A673 (cell line): Measurements from ENCODE around the gene PTPN1.

ENCODE experiments used
- CTCF ChIP-seq: fragments of 300-800, 200-600 bp; sonication (generic); conservative IDR thresholded peaks from 2 replicates; pipeline ENCODE4 v1.5.1; 2017; ENCODE audit warnings: low read depth, mild to moderate bottlenecking, antibody characterized with exemption, low read length, moderate library complexity, mixed read lengths
- EZH2 ChIP-seq: fragments of 200-600 bp; sonication (generic); IDR thresholded peaks from 2 replicates; pipeline ENCODE4 v1.6.1; 2017; ENCODE audit warnings: borderline replicate concordance, low read depth, mild to moderate bottlenecking, mixed read lengths, antibody characterized with exemption, low read length; ENCODE audit not compliant: poor library complexity, severe bottlenecking

DNA sequence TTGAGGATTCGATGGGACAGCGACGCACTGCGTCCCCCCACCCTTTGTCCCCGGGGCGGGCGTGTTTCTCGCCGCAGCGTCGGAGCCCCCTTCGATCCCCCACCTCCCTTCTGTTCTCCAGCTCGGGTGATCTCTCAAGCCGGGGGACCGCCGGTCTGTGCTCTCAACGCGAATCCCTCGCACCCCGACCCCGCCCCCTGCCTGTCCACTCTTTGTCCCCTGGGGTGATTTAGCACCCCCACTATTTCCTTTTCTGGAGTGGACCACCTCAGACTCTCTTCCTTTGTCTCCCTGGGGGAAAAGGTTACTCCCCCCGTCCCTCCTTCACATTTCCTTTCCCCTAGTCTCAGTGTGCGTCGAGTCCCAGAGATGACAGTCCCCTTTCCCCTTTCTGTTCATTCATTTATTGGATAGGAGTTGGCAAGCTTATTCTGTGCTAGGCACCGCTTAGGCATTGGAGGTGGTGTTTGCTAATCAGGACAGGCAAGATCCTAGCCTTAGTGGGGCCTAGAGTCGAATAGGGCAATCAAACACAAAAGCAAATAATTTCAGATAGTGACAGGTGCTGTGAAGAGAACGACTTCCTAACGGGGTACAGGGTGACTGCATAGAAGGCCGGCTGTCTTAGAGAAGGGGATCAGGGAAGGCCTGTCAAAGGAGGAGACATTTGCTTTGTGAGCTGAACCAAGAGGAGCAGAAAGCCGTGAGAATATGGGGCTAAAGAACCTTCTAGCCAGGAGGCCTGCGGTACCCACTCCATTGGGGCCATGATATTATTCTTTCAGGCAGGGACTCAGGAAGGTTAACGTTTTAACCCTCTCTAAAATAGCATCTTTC lies 741 bp downstream of the PTPN1 start:
- no peak for TF ChIP-seq CTCF
- no peak for TF ChIP-seq EZH2
